ENCODE data around the gene AFF3. TPM values are rescaled to one million over a fixed set of nuclear protein-coding genes. Genes with fewer than 3 reads are reported as not detected.

Gene AFF3
- total RNA-seq, 1 experiment from 2014 or later, result 0.22 TPM

DNA sequence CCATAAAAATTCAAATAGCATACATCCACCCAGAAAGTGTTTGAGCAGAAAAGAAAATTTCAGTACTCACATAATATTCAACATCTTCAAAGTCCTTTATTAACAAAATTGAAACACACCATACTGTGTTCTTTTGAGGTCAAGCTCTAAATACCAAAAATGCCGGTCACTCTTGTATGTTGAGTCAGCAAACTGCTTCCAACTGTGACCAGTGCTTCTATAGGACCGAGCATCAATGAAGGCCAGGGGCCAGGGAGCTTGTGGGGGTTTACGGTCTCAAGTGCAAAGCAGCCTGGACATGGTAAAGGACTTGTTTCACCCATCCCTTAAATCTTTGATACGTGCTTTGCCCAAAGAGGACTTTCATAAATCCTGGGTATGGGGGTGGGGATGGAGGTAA, 539.9 kb downstream of the AFF3 start:
- Histone ChIP-seq H3K27ac (ENCODE audit: insufficient read length, low read depth, low read length) (no peak overlapping the region), H3T11ph (ENCODE audit: low read length) (no peak overlapping the region), H3K23me2 (ENCODE audit: insufficient read length, low read depth, low read length, poor library complexity, severe bottlenecking) (no peaks in the 10 kb centered on the region), H4K20me1 (ENCODE audit: control insufficient read depth, insufficient read depth, insufficient read length) (no peaks in the 10 kb centered on the region), H3K79me2 (ENCODE audit: insufficient read depth, low read length) (no peaks in the 10 kb centered on the region), H3K18ac (ENCODE audit: insufficient read length, low read depth, low read length) (no peak overlapping the region), H3K4me1 (ENCODE audit: insufficient read depth, low read length) (no peaks in the 10 kb centered on the region), H3K14ac (ENCODE audit: insufficient read depth, low read length) (no peak overlapping the region), H4K8ac (replicated peaks; ENCODE audit: insufficient read length, low read depth, low read length) (no peak overlapping the region), H2BK5ac (ENCODE audit: insufficient read length, low read length) (no peak overlapping the region), H2BK15ac (ENCODE audit: low read depth, low read length) (no peak overlapping the region), H2BK120ac (ENCODE audit: low read depth, low read length, poor library complexity, severe bottlenecking) (no peak overlapping the region), H2BK20ac (ENCODE audit: low read depth, low read length, poor library complexity, severe bottlenecking) (no peak overlapping the region), H2AFZ (ENCODE audit: low read length) (no peak overlapping the region), H4K5ac (ENCODE audit: insufficient read length, low read depth, low read length) (no peak overlapping the region), H4K91ac (ENCODE audit: insufficient read length, low read depth, low read length) (no peak overlapping the region), H2AK5ac (ENCODE audit: insufficient read length, low read length) (no peak overlapping the region), H3K56ac (ENCODE audit: insufficient read length, low read depth, low read length) (no peak overlapping the region), H3K4me2 (ENCODE audit: insufficient read depth, insufficient read length, low read length) (no peak overlapping the region), H2BK12ac (ENCODE audit: insufficient read length, low read depth, low read length) (no peak overlapping the region), H3K23ac (ENCODE audit: insufficient read length, low read depth, low read length) (no peak overlapping the region), H3K27me3 (ENCODE audit: insufficient read depth, low read length) (no peaks in the 10 kb centered on the region), H3K9ac (ENCODE audit: extremely low read depth, insufficient read length, low read length) (no peak overlapping the region), H3K9me3 (ENCODE audit: control insufficient read depth, low read depth, low read length) (no peaks in the 10 kb centered on the region), H3K4ac (ENCODE audit: low read depth, low read length) (no peak overlapping the region), H3K79me1 (ENCODE audit: insufficient read depth, low read depth, low read length, poor library complexity, severe bottlenecking) (no peaks in the 10 kb centered on the region)
- DNase-seq, result no peak
- WGBS (ENCODE audit: extremely low coverage, insufficient read length, low lambda C conversion rate), result no CpG with 5 or more reads among the region's 4 CpGs
- H3K4me3 Mint-ChIP-seq, result no peak overlapping the region
- H3K27me3 Mint-ChIP-seq (ENCODE audit: low read depth), result no peaks in the 10 kb centered on the region; the same call in 1 of the 2 replicates
- H3K9me3 Mint-ChIP-seq, result no peaks in the 10 kb centered on the region
- TF ChIP-seq, protein P1, sequence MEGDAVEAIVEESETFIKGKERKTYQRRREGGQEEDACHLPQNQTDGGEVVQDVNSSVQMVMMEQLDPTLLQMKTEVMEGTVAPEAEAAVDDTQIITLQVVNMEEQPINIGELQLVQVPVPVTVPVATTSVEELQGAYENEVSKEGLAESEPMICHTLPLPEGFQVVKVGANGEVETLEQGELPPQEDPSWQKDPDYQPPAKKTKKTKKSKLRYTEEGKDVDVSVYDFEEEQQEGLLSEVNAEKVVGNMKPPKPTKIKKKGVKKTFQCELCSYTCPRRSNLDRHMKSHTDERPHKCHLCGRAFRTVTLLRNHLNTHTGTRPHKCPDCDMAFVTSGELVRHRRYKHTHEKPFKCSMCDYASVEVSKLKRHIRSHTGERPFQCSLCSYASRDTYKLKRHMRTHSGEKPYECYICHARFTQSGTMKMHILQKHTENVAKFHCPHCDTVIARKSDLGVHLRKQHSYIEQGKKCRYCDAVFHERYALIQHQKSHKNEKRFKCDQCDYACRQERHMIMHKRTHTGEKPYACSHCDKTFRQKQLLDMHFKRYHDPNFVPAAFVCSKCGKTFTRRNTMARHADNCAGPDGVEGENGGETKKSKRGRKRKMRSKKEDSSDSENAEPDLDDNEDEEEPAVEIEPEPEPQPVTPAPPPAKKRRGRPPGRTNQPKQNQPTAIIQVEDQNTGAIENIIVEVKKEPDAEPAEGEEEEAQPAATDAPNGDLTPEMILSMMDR (conservative IDR thresholded peaks at IDR 0.05), result no peak
- no peak overlapping the region for H3K27ac Mint-ChIP-seq
- no peaks in the 10 kb centered on the region for H3K36me3 Mint-ChIP-seq (ENCODE audit: insufficient read depth in 1 of 3, low read depth in 3 of 3)
- H3K4me1 Mint-ChIP-seq, result peaks cover 1 to 9% of the 10 kb centered on the region in 2 experiments; a peak in 2 of 4 replicates
